WTC11 (cell line): ENCODE results near the gene RPS6KC1. TPM values are rescaled to one million over a fixed set of nuclear protein-coding genes. Genes with fewer than 3 reads are reported as not detected.

Source experiments
- ATAC-seq: fragments of 200-7000 bp; cut with Tn5 transposase; 2 replicates; pipeline ENCODE4 v1.10.0; 2021; ENCODE audit warnings: mild to moderate bottlenecking, moderate library complexity
- CTCF ChIA-PET: fragments of 300-600 bp; sonication (Branson Sonifier 250); formaldehyde crosslinking; loops from one replicate; lab custom pipeline; 2021; ENCODE audit warnings: antibody characterized with exemption; lab: Charles Lee
- POLR2A ChIA-PET: fragments of 350-600 bp; sonication (Branson Sonifier 250); formaldehyde crosslinking; loops from one replicate; lab custom pipeline; 2021; ENCODE audit warnings: antibody characterized with exemption; lab: Charles Lee
- DNase-seq: peaks from one replicate; pipeline ENCODE4 v3.0.0; 2021; ENCODE audit warnings: low spot score
- H3K27ac Mint-ChIP-seq: 2 replicates; pipeline ENCODE4 v1.8.0; 2021; ENCODE audit warnings: mixed read lengths
- H3K27me3 Mint-ChIP-seq: 2 replicates; pipeline ENCODE4 v1.8.0; 2021; ENCODE audit warnings: low read depth, mild to moderate bottlenecking, moderate library complexity, mixed read lengths
- H3K36me3 Mint-ChIP-seq: 2 replicates; pipeline ENCODE4 v1.8.0; 2021; ENCODE audit warnings: mixed read lengths
- H3K4me1 Mint-ChIP-seq: 2 replicates; pipeline ENCODE4 v1.8.0; 2022; ENCODE audit warnings: mixed read lengths
- H3K4me3 Mint-ChIP-seq: 2 replicates; pipeline ENCODE4 v1.8.0; 2021; ENCODE audit warnings: mild to moderate bottlenecking, moderate library complexity, mixed read lengths
- H3K9me3 Mint-ChIP-seq: 2 replicates; pipeline ENCODE4 v1.8.0; 2021; ENCODE audit warnings: mixed read lengths
- ATF3 ChIP-seq: sonication (generic); formaldehyde crosslinking; conservative IDR thresholded peaks from 2 replicates; pipeline ENCODE4 v1.8.1; 2022; ENCODE audit warnings: mild to moderate bottlenecking, missing genetic modification reagents
- CREM ChIP-seq: sonication (generic); formaldehyde crosslinking; IDR thresholded peaks from 2 replicates; pipeline ENCODE4 v1.8.1; 2022; ENCODE audit warnings: mild to moderate bottlenecking, missing genetic modification reagents, moderate library complexity
- ETV6 ChIP-seq: sonication (generic); formaldehyde crosslinking; IDR thresholded peaks from 2 replicates; pipeline ENCODE4 v1.8.1; 2022; ENCODE audit warnings: mild to moderate bottlenecking, missing genetic modification reagents
- FOXK1 ChIP-seq: sonication (generic); formaldehyde crosslinking; IDR thresholded peaks from 2 replicates; pipeline ENCODE4 v1.8.0; 2022; ENCODE audit warnings: mild to moderate bottlenecking, moderate library complexity, missing genetic modification reagents
- GTF2I ChIP-seq: fragments of 250-450 bp; sonication (Bioruptor Pico); conservative IDR thresholded peaks from 2 replicates; pipeline ENCODE4 v1.4.0; 2021; ENCODE audit warnings: mild to moderate bottlenecking
- HMGA2 ChIP-seq: fragments of 250-450 bp; sonication (Bioruptor Pico); IDR thresholded peaks from 2 replicates; pipeline ENCODE4 v1.4.0; 2021; ENCODE audit warnings: mild to moderate bottlenecking, moderate library complexity
- MXD4 ChIP-seq: fragments of 250-450 bp; sonication (Bioruptor Pico); IDR thresholded peaks from 2 replicates; pipeline ENCODE4 v1.8.0; 2021; ENCODE audit warnings: mild to moderate bottlenecking, moderate library complexity, borderline replicate concordance
- NFATC4 ChIP-seq: fragments of 250-450 bp; sonication (Bioruptor Pico); IDR thresholded peaks from 2 replicates; pipeline ENCODE4 v1.9.0; 2021; ENCODE audit warnings: mild to moderate bottlenecking
- NFE2L1 ChIP-seq: sonication (generic); formaldehyde crosslinking; IDR thresholded peaks from 2 replicates; pipeline ENCODE4 v1.8.1; 2023; ENCODE audit warnings: missing genetic modification reagents
- NR1H2 ChIP-seq: sonication (generic); formaldehyde crosslinking; IDR thresholded peaks from 2 replicates; pipeline ENCODE4 v1.9.0; 2021; ENCODE audit warnings: mild to moderate bottlenecking, moderate library complexity, missing genetic modification reagents
- NR3C1 ChIP-seq: sonication (generic); formaldehyde crosslinking; conservative IDR thresholded peaks from 2 replicates; pipeline ENCODE4 v1.8.1; 2023; ENCODE audit warnings: low read depth, mild to moderate bottlenecking, missing genetic modification reagents
- PRRX2 ChIP-seq: fragments of 250-450 bp; sonication (Bioruptor Pico); IDR thresholded peaks from 2 replicates; pipeline ENCODE4 v1.8.0; 2021; ENCODE audit warnings: mild to moderate bottlenecking
- RELA ChIP-seq: sonication (generic); formaldehyde crosslinking; IDR thresholded peaks from 2 replicates; pipeline ENCODE4 v1.8.1; 2022; ENCODE audit warnings: missing genetic modification reagents, mild to moderate bottlenecking, borderline replicate concordance
- SMAD4 ChIP-seq: sonication (generic); formaldehyde crosslinking; IDR thresholded peaks from 2 replicates; pipeline ENCODE4 v1.8.0; 2022; ENCODE audit warnings: mild to moderate bottlenecking, missing genetic modification reagents
- ZNF396 ChIP-seq: fragments of 250-450 bp; sonication (Bioruptor Pico); IDR thresholded peaks from 2 replicates; pipeline ENCODE4 v1.8.0; 2021; ENCODE audit warnings: mild to moderate bottlenecking, moderate library complexity, borderline replicate concordance
- ZNF423 ChIP-seq: fragments of 250-450 bp; sonication (Bioruptor Pico); IDR thresholded peaks from 2 replicates; pipeline ENCODE4 v2.1.2; 2022; ENCODE audit warnings: mild to moderate bottlenecking, moderate library complexity
- ZSCAN18 ChIP-seq: fragments of 250-450 bp; sonication (Bioruptor Pico); IDR thresholded peaks from 2 replicates; pipeline ENCODE4 v2.1.2; 2022; ENCODE audit warnings: mild to moderate bottlenecking, moderate library complexity
- total RNA-seq: library from RNA; stranded (reverse); gene quantifications from 3 replicates; pipeline ENCODE4 v1.2.3, GENCODE V29; 2021
- TF ChIP-seq, protein P1 (sequence below): fragments of 250-450 bp; sonication (Bioruptor Pico); IDR thresholded peaks from 2 replicates; pipeline ENCODE4 v1.8.0; 2021; ENCODE audit warnings: mild to moderate bottlenecking
- TF ChIP-seq, protein P2 (sequence below): fragments of 200-600 bp; IDR thresholded peaks from 2 replicates; pipeline ENCODE4 v1.8.0; 2022; ENCODE audit warnings: antibody characterized with exemption
- TF ChIP-seq, protein P3 (sequence below): sonication (generic); formaldehyde crosslinking; IDR thresholded peaks from 2 replicates; pipeline ENCODE4 v1.8.0; 2022; ENCODE audit warnings: mild to moderate bottlenecking, missing genetic modification reagents
- TF ChIP-seq, protein P4 (sequence below): sonication (generic); formaldehyde crosslinking; IDR thresholded peaks from 2 replicates; pipeline ENCODE4 v1.8.0; 2023; ENCODE audit warnings: mild to moderate bottlenecking, missing genetic modification reagents
- TF ChIP-seq, protein P5 (sequence below): sonication (generic); formaldehyde crosslinking; IDR thresholded peaks from 2 replicates; pipeline ENCODE4 v1.8.0; 2023; ENCODE audit warnings: missing genetic modification reagents
- TF ChIP-seq, protein P6 (sequence below): sonication (generic); formaldehyde crosslinking; IDR thresholded peaks from 2 replicates; pipeline ENCODE4 v1.8.1; 2023; ENCODE audit warnings: mild to moderate bottlenecking, missing genetic modification reagents, moderate library complexity

The RPS6KC1 gene
- total RNA-seq, 1 experiment from 2014 or later = 17.4 TPM

- H3K27ac Mint-ChIP-seq = no peak overlapping the region
- peaks cover 9% of the 10 kb centered on the region for H3K9me3 Mint-ChIP-seq
- no peak for DNase-seq
- POLR2A ChIA-PET = no interaction called here
- ATAC-seq = no peak
- H3K4me1 Mint-ChIP-seq = peaks cover 18% of the 10 kb centered on the region
- TF ChIP-seq RELA (CRISPR knock-in tag) = no peak
- TF ChIP-seq, protein P1, sequence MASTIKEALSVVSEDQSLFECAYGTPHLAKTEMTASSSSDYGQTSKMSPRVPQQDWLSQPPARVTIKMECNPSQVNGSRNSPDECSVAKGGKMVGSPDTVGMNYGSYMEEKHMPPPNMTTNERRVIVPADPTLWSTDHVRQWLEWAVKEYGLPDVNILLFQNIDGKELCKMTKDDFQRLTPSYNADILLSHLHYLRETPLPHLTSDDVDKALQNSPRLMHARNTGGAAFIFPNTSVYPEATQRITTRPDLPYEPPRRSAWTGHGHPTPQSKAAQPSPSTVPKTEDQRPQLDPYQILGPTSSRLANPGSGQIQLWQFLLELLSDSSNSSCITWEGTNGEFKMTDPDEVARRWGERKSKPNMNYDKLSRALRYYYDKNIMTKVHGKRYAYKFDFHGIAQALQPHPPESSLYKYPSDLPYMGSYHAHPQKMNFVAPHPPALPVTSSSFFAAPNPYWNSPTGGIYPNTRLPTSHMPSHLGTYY (CRISPR knock-in tag) = no peak
- TF ChIP-seq NFATC4 (CRISPR knock-in tag) = no peak
- TF ChIP-seq PRRX2 (CRISPR knock-in tag) = no peak
- TF ChIP-seq NR3C1 = no peak
- TF ChIP-seq, protein P2, sequence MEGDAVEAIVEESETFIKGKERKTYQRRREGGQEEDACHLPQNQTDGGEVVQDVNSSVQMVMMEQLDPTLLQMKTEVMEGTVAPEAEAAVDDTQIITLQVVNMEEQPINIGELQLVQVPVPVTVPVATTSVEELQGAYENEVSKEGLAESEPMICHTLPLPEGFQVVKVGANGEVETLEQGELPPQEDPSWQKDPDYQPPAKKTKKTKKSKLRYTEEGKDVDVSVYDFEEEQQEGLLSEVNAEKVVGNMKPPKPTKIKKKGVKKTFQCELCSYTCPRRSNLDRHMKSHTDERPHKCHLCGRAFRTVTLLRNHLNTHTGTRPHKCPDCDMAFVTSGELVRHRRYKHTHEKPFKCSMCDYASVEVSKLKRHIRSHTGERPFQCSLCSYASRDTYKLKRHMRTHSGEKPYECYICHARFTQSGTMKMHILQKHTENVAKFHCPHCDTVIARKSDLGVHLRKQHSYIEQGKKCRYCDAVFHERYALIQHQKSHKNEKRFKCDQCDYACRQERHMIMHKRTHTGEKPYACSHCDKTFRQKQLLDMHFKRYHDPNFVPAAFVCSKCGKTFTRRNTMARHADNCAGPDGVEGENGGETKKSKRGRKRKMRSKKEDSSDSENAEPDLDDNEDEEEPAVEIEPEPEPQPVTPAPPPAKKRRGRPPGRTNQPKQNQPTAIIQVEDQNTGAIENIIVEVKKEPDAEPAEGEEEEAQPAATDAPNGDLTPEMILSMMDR = no peak
- no peak for TF ChIP-seq FOXK1 (CRISPR knock-in tag)
- TF ChIP-seq ZNF396 (CRISPR knock-in tag) = no peak
- no peak for TF ChIP-seq NR1H2 (CRISPR knock-in tag)
- TF ChIP-seq ETV6 (CRISPR knock-in tag) = no peak
- TF ChIP-seq, protein P3, sequence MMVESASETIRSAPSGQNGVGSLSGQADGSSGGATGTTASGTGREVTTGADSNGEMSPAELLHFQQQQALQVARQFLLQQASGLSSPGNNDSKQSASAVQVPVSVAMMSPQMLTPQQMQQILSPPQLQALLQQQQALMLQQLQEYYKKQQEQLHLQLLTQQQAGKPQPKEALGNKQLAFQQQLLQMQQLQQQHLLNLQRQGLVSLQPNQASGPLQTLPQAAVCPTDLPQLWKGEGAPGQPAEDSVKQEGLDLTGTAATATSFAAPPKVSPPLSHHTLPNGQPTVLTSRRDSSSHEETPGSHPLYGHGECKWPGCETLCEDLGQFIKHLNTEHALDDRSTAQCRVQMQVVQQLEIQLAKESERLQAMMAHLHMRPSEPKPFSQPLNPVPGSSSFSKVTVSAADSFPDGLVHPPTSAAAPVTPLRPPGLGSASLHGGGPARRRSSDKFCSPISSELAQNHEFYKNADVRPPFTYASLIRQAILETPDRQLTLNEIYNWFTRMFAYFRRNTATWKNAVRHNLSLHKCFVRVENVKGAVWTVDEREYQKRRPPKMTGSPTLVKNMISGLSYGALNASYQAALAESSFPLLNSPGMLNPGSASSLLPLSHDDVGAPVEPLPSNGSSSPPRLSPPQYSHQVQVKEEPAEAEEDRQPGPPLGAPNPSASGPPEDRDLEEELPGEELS (CRISPR knock-in tag) = no peak
- no peak for TF ChIP-seq NFE2L1
- no peak overlapping the region for H3K4me3 Mint-ChIP-seq
- CTCF ChIA-PET = no interaction called here
- peaks cover 2% of the 10 kb centered on the region; the same call in 1 of the 2 replicates for H3K36me3 Mint-ChIP-seq
- H3K27me3 Mint-ChIP-seq = no peaks in the 10 kb centered on the region
These were observed 6.4 kb downstream of the RPS6KC1 start for GRCh38 chr1:213057264-213058059.

DNA sequence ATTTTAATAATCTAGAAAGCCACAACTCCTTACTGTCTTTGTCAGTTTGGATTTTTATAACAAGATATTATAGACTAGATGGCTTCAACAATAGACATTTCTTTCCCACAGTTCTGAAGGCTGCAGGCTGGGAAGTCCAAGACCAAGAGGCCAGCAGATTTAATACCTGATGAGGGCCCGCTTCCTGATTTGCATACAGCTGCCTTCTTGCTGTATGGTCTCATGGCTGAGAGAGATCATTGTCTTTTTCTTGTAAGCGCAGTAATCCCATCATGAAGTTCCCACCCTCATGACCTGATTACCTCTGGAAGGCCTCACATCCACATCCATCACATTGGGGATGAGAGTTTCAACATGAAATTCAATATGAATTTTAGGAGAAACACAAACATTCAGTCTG, 9.8 kb downstream of the RPS6KC1 start:
- no peak overlapping the region for H3K27ac Mint-ChIP-seq
- H3K36me3 Mint-ChIP-seq = no peaks in the 10 kb centered on the region
- DNase-seq (no peak), ATAC-seq (no peak; the same call in 1 of the 2 replicates)
- ChIA-PET POLR2A (no interaction called here), CTCF (interaction anchor here (1.8 kb wide), 1 partner anchor 396 kb away, joined by 4 read pairs; no protein-coding TSS in a partner anchor)
- H3K4me3 Mint-ChIP-seq = no peak overlapping the region
- H3K4me1 Mint-ChIP-seq = peaks cover 23% of the 10 kb centered on the region
- peaks cover 9% of the 10 kb centered on the region for H3K9me3 Mint-ChIP-seq
- no peaks in the 10 kb centered on the region for H3K27me3 Mint-ChIP-seq
- TF ChIP-seq CREM (CRISPR knock-in tag) = no peak
- TF ChIP-seq GTF2I (CRISPR knock-in tag) = no peak
- no peak for TF ChIP-seq ZSCAN18 (CRISPR knock-in tag)
- TF ChIP-seq, protein P4, sequence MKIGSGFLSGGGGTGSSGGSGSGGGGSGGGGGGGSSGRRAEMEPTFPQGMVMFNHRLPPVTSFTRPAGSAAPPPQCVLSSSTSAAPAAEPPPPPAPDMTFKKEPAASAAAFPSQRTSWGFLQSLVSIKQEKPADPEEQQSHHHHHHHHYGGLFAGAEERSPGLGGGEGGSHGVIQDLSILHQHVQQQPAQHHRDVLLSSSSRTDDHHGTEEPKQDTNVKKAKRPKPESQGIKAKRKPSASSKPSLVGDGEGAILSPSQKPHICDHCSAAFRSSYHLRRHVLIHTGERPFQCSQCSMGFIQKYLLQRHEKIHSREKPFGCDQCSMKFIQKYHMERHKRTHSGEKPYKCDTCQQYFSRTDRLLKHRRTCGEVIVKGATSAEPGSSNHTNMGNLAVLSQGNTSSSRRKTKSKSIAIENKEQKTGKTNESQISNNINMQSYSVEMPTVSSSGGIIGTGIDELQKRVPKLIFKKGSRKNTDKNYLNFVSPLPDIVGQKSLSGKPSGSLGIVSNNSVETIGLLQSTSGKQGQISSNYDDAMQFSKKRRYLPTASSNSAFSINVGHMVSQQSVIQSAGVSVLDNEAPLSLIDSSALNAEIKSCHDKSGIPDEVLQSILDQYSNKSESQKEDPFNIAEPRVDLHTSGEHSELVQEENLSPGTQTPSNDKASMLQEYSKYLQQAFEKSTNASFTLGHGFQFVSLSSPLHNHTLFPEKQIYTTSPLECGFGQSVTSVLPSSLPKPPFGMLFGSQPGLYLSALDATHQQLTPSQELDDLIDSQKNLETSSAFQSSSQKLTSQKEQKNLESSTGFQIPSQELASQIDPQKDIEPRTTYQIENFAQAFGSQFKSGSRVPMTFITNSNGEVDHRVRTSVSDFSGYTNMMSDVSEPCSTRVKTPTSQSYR (CRISPR knock-in tag) = no peak
- TF ChIP-seq, protein P5, sequence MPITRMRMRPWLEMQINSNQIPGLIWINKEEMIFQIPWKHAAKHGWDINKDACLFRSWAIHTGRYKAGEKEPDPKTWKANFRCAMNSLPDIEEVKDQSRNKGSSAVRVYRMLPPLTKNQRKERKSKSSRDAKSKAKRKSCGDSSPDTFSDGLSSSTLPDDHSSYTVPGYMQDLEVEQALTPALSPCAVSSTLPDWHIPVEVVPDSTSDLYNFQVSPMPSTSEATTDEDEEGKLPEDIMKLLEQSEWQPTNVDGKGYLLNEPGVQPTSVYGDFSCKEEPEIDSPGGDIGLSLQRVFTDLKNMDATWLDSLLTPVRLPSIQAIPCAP (CRISPR knock-in tag) = no peak
- no peak for TF ChIP-seq ZNF423 (CRISPR knock-in tag)
- TF ChIP-seq SMAD4 (CRISPR knock-in tag) = no peak
- no peak for TF ChIP-seq RELA (CRISPR knock-in tag)
- no peak for TF ChIP-seq NFATC4 (CRISPR knock-in tag)
- no peak for TF ChIP-seq HMGA2 (CRISPR knock-in tag)
- TF ChIP-seq ATF3 (CRISPR knock-in tag) = no peak
- TF ChIP-seq, protein P6, sequence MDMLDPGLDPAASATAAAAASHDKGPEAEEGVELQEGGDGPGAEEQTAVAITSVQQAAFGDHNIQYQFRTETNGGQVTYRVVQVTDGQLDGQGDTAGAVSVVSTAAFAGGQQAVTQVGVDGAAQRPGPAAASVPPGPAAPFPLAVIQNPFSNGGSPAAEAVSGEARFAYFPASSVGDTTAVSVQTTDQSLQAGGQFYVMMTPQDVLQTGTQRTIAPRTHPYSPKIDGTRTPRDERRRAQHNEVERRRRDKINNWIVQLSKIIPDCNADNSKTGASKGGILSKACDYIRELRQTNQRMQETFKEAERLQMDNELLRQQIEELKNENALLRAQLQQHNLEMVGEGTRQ = no peak
- TF ChIP-seq MXD4 = no peak
